K562 (cell line): ENCODE results near the gene SSH3. TPM values are rescaled to one million over a fixed set of nuclear protein-coding genes. Genes with fewer than 3 reads are reported as not detected.

ENCODE experiments used
- ARID1B ChIP-seq: fragments of 450-650 bp; IDR thresholded peaks from 2 replicates; pipeline ENCODE4 v1.6.1; 2016; ENCODE audit warnings: antibody characterized with exemption, mild to moderate bottlenecking, inconsistent platforms
- BCOR ChIP-seq: fragments of 450-650 bp; IDR thresholded peaks from 2 replicates; pipeline ENCODE4 v1.6.1; 2016
- CXXC5 ChIP-seq: fragments of 250-450 bp; sonication (Bioruptor Pico); IDR thresholded peaks from 2 replicates; pipeline ENCODE4 v1.8.0; 2022; ENCODE audit warnings: inconsistent platforms, mild to moderate bottlenecking, moderate library complexity
- GATAD2A ChIP-seq: fragments of 450-650 bp; IDR thresholded peaks from 2 replicates; pipeline ENCODE4 v1.6.1; 2017
- STAT5A ChIP-seq: IDR thresholded peaks from 2 replicates; pipeline ENCODE4 v1.6.1; 2012; ENCODE audit warnings: low read length, inconsistent platforms, borderline replicate concordance
- ZNF57 ChIP-seq: fragments of 450-650 bp; formaldehyde crosslinking; IDR thresholded peaks from 2 replicates; pipeline ENCODE4 v1.4.0; 2020; ENCODE audit warnings: mild to moderate bottlenecking, moderate library complexity
- polyA plus RNA-seq, 8 experiments: library from polyadenylated mRNA; depleted of rRNA in 4 of 8; stranded (reverse) in 5 of 8; unstranded in 3 of 8; fragments of >200 nt; fragmentation: Nextera tagmentation in 2 of 8; fragmentation: Illumina TruSeq in 1 of 8; extraction: Ambion mirVana in 2 of 8; extraction: Trizol in 1 of 8; gene quantifications; 2 replicates each; pipeline versions ENCODE4 v1.2.1 to v1.2.3, GENCODE V29; 2011 to 2014; ENCODE audit warnings: inconsistent platforms in 1 of 8, missing spikeins in 1 of 8
- total RNA-seq, 7 experiments: library from RNA; depleted of rRNA in 6 of 7; stranded (reverse); fragments of >200 nt in 6 of 7; fragmentation: Illumina TruSeq in 2 of 7; extraction: Trizol in 2 of 7; gene quantifications; 2 replicates each; pipeline versions ENCODE4 v1.2.1 to v1.2.3, GENCODE V29; 2011 to 2021; ENCODE audit warnings: low replicate concordance in 1 of 7
- TF ChIP-seq, protein P1 (sequence below): fragments of 450-650 bp; IDR thresholded peaks from 2 replicates; pipeline ENCODE4 v1.6.1; 2016; ENCODE audit warnings: antibody characterized with exemption

SSH3 gene
- total and polyA plus RNA-seq, 9 of the 15 experiments (the other 6 are each of a cell fraction or from before 2014, with no cell fraction given) = 0.07 to 1.0 (median 0.24) TPM; not detected in 3

DNA sequence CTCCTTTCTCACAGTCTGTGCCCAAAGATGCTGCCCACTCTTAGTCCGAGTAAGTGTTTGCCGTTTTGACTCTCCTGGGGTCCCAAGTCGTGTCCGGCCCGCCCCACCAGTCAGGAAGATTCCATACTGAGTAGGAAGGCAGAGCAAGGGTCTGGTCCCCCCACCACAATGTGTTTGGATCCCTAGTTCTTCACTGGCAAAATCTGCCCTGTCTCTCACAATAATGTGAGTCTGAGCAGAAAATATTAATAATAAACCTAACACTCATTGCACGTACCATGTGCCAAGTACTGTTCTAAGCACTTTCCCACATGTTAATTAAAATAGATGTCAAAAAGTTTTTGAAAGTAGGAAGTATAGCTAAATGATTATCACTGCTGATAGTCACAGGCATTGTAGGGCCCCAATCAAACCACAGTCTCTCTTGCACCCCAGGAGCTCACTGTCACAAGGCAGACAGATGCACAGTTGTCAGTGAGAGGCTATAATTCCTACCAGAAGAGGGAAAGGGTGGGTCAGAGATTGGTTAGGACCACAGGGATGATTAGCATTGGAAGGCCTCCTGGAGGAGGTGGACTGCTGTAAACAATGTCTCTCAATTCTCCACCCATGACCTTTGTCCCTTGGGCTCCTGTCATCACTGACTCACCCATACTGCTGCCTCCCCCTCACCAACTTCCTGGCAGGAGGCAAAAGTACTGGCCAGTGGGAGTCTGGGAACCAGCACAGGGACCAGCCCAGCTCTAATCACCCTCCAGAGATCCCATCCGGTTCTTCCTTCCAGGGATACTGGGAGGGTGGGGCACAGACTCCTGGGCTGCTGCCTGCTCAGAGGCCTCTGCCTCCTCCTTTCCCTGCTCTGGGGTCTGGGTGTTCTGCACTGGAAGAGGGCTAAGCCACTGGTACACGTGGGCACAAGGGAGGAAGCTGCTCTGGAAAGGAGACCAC lies 51.0 kb downstream of the SSH3 start (continued):
- TF ChIP-seq GATAD2A = peak; percentile 22; the same call in 1 of the 2 replicates
- peak; percentile 57; the same call in 1 of the 2 replicates for TF ChIP-seq BCOR
- TF ChIP-seq ARID1B = peak; percentile 87
- TF ChIP-seq STAT5A = no peak
- TF ChIP-seq ZNF57 (CRISPR knock-in tag) = no peak
- TF ChIP-seq, protein P1, sequence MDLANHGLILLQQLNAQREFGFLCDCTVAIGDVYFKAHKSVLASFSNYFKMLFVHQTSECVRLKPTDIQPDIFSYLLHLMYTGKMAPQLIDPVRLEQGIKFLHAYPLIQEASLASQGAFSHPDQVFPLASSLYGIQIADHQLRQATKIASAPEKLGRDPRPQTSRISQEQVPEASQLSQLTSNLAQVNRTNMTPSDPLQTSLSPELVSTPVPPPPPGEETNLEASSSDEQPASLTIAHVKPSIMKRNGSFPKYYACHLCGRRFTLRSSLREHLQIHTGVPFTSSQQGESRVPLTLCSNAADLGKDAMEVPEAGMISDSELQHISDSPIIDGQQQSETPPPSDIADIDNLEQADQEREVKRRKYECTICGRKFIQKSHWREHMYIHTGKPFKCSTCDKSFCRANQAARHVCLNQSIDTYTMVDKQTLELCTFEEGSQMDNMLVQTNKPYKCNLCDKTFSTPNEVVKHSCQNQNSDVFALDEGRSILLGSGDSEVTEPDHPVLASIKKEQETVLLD = peak; percentile 74; the same call in 1 of the 2 replicates
- 0 out of 2 replicates have a peak, but pooled peaks have one; percentile 15 for TF ChIP-seq CXXC5 (CRISPR knock-in tag)
